HepG2 (cell line): Measurements from ENCODE around the gene NAB1. TPM values are rescaled to one million over a fixed set of nuclear protein-coding genes. Genes with fewer than 3 reads are reported as not detected.

Experiments
- CBFB ChIP-seq: sonication (generic); formaldehyde crosslinking; IDR thresholded peaks from 2 replicates; pipeline ENCODE4 v1.4.0; 2020; ENCODE audit warnings: missing genetic modification reagents
- DR1 ChIP-seq: sonication (generic); formaldehyde crosslinking; IDR thresholded peaks from 2 replicates; pipeline ENCODE4 v1.8.0; 2021; ENCODE audit warnings: mild to moderate bottlenecking, missing genetic modification reagents, inconsistent platforms
- FOXM1 ChIP-seq: sonication (generic); formaldehyde crosslinking; IDR thresholded peaks from 2 replicates; pipeline ENCODE4 v1.5.0; 2020; ENCODE audit warnings: missing genetic modification reagents
- HDAC1 ChIP-seq: sonication (generic); formaldehyde crosslinking; IDR thresholded peaks from 2 replicates; pipeline ENCODE4 v1.5.1; 2020; ENCODE audit warnings: mild to moderate bottlenecking, missing genetic modification reagents
- HMGA1 ChIP-seq: sonication (generic); formaldehyde crosslinking; conservative IDR thresholded peaks from 2 replicates; pipeline ENCODE4 v1.4.0; 2020; ENCODE audit warnings: missing genetic modification reagents
- LCORL ChIP-seq, 2 experiments: fragments of 450-650 bp in 1 of 2; sonication (generic) in 1 of 2; formaldehyde crosslinking in 1 of 2; IDR thresholded peaks; 2 replicates each; pipeline versions ENCODE4 v1.5.0 to v1.6.1; 2017 to 2020; ENCODE audit warnings: antibody characterized with exemption in 1 of 2, missing genetic modification reagents in 1 of 2
- MXI1 ChIP-seq: IDR thresholded peaks from 3 replicates; pipeline ENCODE4 v1.6.1; 2012; ENCODE audit warnings: low read depth, low read length, inconsistent platforms, borderline replicate concordance
- ONECUT2 ChIP-seq: sonication (generic); formaldehyde crosslinking; IDR thresholded peaks from 2 replicates; pipeline ENCODE4 v1.4.0; 2020; ENCODE audit warnings: missing genetic modification reagents
- ZC3H4 ChIP-seq: sonication (generic); formaldehyde crosslinking; IDR thresholded peaks from 2 replicates; pipeline ENCODE4 v1.4.0; 2020; ENCODE audit warnings: missing genetic modification reagents, borderline replicate concordance
- ZNF350 ChIP-seq: sonication (generic); formaldehyde crosslinking; IDR thresholded peaks from 2 replicates; pipeline ENCODE4 v1.4.0; 2020; ENCODE audit warnings: mild to moderate bottlenecking, low read depth, missing genetic modification reagents, borderline replicate concordance
- ZNF501 ChIP-seq: sonication (generic); formaldehyde crosslinking; IDR thresholded peaks from 2 replicates; pipeline ENCODE4 v1.5.1; 2020; ENCODE audit warnings: mild to moderate bottlenecking, moderate library complexity, missing genetic modification reagents
- ZNF530 ChIP-seq: sonication (generic); formaldehyde crosslinking; IDR thresholded peaks from 2 replicates; pipeline ENCODE4 v1.5.0; 2020; ENCODE audit warnings: low read depth, mild to moderate bottlenecking, missing genetic modification reagents
- ZNF556 ChIP-seq: sonication (generic); formaldehyde crosslinking; IDR thresholded peaks from 2 replicates; pipeline ENCODE4 v1.4.0; 2020; ENCODE audit warnings: mild to moderate bottlenecking, missing genetic modification reagents, borderline replicate concordance
- ZNF607 ChIP-seq: sonication (generic); formaldehyde crosslinking; IDR thresholded peaks from 2 replicates; pipeline ENCODE4 v1.5.1; 2020; ENCODE audit warnings: missing genetic modification reagents, mild to moderate bottlenecking, borderline replicate concordance
- ZNF75D ChIP-seq: sonication (generic); formaldehyde crosslinking; IDR thresholded peaks from 2 replicates; pipeline ENCODE4 v1.8.1; 2023; ENCODE audit warnings: missing genetic modification reagents, mild to moderate bottlenecking, borderline replicate concordance
- ZNF768 ChIP-seq: sonication (generic); formaldehyde crosslinking; IDR thresholded peaks from 2 replicates; pipeline ENCODE4 v1.4.0; 2020; ENCODE audit warnings: missing genetic modification reagents
- polyA plus RNA-seq, 8 experiments: library from polyadenylated mRNA; depleted of rRNA in 3 of 8; stranded (reverse) in 7 of 8; unstranded in 1 of 8; fragments of >200 nt; fragmentation: Illumina TruSeq in 4 of 8; extraction: Trizol in 4 of 8; gene quantifications; 2 replicates each; pipeline versions ENCODE4 v1.2.1 to v1.2.3, GENCODE V29; 2011 to 2016; ENCODE audit warnings: low read depth in 4 of 8, missing spikeins in 1 of 8, mixed read lengths in 1 of 8; ENCODE audit not compliant: insufficient read depth in 1 of 8
- total RNA-seq, 5 experiments: library from RNA; depleted of rRNA; stranded (reverse); fragments of >200 nt; fragmentation: Illumina TruSeq; extraction: Trizol; gene quantifications; 2 replicates each; pipeline ENCODE4 v1.2.3, GENCODE V29; 2016; ENCODE audit warnings: low read depth in 1 of 5
- TF ChIP-seq, protein P1 (sequence below): IDR thresholded peaks from 2 replicates; pipeline ENCODE4 v1.6.1; 2016; ENCODE audit warnings: low read depth, control low read depth
- TF ChIP-seq, protein P2 (sequence below): sonication (generic); formaldehyde crosslinking; IDR thresholded peaks from 2 replicates; pipeline ENCODE4 v1.5.0; 2020; ENCODE audit warnings: mild to moderate bottlenecking, missing genetic modification reagents
- TF ChIP-seq, protein P3 (sequence below): sonication (generic); formaldehyde crosslinking; IDR thresholded peaks from 2 replicates; pipeline ENCODE4 v1.4.0; 2020; ENCODE audit warnings: missing genetic modification reagents, borderline replicate concordance
- TF ChIP-seq, protein P4 (sequence below): IDR thresholded peaks from 2 replicates; pipeline ENCODE4 v1.6.1; 2018; ENCODE audit warnings: missing genetic modification reagents, mild to moderate bottlenecking, missing compliant biosample characterization
- TF ChIP-seq, protein P5 (sequence below): IDR thresholded peaks from 2 replicates; pipeline ENCODE4 v1.6.1; 2016; ENCODE audit warnings: mild to moderate bottlenecking, missing biosample characterization, missing genetic modification reagents

Gene NAB1
- total and polyA plus RNA-seq, 2 of the 13 experiments (the other 11 are each of a cell fraction or from before 2014, with no cell fraction given): 24.5 to 46.0 TPM

DNA sequence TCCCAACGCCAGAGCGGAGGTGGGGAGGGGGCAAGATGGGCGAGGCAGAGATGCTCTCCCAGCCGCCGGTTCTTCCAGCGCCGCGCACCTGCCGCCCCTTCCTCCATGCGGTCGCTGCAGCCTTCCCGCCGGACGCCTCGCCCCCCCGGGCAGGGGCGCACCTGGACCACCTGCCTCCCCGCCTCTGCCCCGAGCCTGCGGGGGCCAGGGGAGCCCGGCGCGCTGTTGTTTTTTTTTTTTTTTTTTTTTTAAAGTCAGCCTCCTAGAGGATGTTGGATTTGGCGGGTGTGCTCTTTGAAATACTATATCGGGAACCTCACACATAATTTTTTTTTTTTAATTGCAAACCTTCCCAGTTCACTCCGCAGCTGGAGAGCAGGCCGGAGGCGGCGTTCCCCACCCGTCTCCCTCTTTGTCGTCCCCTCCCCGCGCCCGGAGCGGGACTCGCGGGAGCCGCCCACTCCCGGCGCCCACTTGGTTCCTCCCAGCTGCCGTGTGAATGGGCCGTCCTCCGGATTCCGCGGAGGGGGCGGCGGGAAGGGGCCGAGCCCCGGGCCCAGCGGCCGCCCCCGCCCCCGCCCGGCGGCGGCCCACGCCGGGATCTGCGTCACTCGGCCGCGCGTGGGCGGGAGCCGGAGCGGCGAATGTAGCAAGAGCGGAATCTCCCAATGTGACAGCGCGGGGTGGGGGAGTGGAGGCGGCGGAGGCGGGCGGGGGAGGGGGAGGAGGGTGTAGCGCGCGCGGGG, 421 bp upstream of the NAB1 start (continued):
- TF ChIP-seq LCORL (IDR thresholded peaks at IDR 0.05): no peak
- TF ChIP-seq LCORL (CRISPR knock-in tag; IDR thresholded peaks at IDR 0.05): peak; percentile 89
- no peak for TF ChIP-seq ZNF501 (CRISPR knock-in tag)
- peak; percentile 24; the same call in 1 of the 2 replicates for TF ChIP-seq CBFB (CRISPR knock-in tag)
- TF ChIP-seq HDAC1 (CRISPR knock-in tag): peak; percentile 88
- TF ChIP-seq ZNF556 (CRISPR knock-in tag): peak; percentile 60; the same call in 1 of the 2 replicates
- TF ChIP-seq ONECUT2 (CRISPR knock-in tag): no peak
- TF ChIP-seq ZNF607 (CRISPR knock-in tag): no peak
- TF ChIP-seq, protein P1, sequence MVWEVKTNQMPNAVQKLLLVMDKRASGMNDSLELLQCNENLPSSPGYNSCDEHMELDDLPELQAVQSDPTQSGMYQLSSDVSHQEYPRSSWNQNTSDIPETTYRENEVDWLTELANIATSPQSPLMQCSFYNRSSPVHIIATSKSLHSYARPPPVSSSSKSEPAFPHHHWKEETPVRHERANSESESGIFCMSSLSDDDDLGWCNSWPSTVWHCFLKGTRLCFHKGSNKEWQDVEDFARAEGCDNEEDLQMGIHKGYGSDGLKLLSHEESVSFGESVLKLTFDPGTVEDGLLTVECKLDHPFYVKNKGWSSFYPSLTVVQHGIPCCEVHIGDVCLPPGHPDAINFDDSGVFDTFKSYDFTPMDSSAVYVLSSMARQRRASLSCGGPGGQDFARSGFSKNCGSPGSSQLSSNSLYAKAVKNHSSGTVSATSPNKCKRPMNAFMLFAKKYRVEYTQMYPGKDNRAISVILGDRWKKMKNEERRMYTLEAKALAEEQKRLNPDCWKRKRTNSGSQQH: no peak
- 0 out of 2 replicates have a peak, but pooled peaks have one; percentile 66 for TF ChIP-seq ZNF350
- no peak for TF ChIP-seq ZC3H4
- peak; percentile 37; the same call in 1 of the 3 replicates for TF ChIP-seq MXI1
- 0 out of 2 replicates have a peak, but pooled peaks have one; percentile 29 for TF ChIP-seq ZNF530 (CRISPR knock-in tag)
- no peak for TF ChIP-seq ZNF75D
- TF ChIP-seq, protein P2, sequence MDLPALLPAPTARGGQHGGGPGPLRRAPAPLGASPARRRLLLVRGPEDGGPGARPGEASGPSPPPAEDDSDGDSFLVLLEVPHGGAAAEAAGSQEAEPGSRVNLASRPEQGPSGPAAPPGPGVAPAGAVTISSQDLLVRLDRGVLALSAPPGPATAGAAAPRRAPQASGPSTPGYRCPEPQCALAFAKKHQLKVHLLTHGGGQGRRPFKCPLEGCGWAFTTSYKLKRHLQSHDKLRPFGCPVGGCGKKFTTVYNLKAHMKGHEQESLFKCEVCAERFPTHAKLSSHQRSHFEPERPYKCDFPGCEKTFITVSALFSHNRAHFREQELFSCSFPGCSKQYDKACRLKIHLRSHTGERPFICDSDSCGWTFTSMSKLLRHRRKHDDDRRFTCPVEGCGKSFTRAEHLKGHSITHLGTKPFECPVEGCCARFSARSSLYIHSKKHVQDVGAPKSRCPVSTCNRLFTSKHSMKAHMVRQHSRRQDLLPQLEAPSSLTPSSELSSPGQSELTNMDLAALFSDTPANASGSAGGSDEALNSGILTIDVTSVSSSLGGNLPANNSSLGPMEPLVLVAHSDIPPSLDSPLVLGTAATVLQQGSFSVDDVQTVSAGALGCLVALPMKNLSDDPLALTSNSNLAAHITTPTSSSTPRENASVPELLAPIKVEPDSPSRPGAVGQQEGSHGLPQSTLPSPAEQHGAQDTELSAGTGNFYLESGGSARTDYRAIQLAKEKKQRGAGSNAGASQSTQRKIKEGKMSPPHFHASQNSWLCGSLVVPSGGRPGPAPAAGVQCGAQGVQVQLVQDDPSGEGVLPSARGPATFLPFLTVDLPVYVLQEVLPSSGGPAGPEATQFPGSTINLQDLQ (CRISPR knock-in tag): peak; percentile 56; the same call in 1 of the 2 replicates
- TF ChIP-seq DR1 (CRISPR knock-in tag): no peak
- TF ChIP-seq ZNF768 (CRISPR knock-in tag): no peak
- TF ChIP-seq HMGA1 (CRISPR knock-in tag): no peak
- TF ChIP-seq, protein P3, sequence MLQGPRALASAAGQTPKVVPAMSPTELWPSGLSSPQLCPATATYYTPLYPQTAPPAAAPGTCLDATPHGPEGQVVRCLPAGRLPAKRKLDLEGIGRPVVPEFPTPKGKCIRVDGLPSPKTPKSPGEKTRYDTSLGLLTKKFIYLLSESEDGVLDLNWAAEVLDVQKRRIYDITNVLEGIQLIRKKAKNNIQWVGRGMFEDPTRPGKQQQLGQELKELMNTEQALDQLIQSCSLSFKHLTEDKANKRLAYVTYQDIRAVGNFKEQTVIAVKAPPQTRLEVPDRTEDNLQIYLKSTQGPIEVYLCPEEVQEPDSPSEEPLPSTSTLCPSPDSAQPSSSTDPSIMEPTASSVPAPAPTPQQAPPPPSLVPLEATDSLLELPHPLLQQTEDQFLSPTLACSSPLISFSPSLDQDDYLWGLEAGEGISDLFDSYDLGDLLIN (CRISPR knock-in tag): no peak
- TF ChIP-seq, protein P4, sequence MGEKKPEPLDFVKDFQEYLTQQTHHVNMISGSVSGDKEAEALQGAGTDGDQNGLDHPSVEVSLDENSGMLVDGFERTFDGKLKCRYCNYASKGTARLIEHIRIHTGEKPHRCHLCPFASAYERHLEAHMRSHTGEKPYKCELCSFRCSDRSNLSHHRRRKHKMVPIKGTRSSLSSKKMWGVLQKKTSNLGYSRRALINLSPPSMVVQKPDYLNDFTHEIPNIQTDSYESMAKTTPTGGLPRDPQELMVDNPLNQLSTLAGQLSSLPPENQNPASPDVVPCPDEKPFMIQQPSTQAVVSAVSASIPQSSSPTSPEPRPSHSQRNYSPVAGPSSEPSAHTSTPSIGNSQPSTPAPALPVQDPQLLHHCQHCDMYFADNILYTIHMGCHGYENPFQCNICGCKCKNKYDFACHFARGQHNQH (CRISPR knock-in tag): no peak
- no peak for TF ChIP-seq FOXM1 (CRISPR knock-in tag)
- TF ChIP-seq, protein P5, sequence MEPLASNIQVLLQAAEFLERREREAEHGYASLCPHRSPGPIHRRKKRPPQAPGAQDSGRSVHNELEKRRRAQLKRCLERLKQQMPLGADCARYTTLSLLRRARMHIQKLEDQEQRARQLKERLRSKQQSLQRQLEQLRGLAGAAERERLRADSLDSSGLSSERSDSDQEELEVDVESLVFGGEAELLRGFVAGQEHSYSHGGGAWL (CRISPR knock-in tag): 0 out of 2 replicates have a peak, but pooled peaks have one; percentile 48
